GM23248 (cell line): ENCODE measurements around the gene PVALB.

Experiments
- EZH2 ChIP-seq: fragments of 200-600 bp; sonication (generic); IDR thresholded peaks from 2 replicates; pipeline ENCODE4 v1.6.1; 2018; ENCODE audit warnings: antibody characterized with exemption, mild to moderate bottlenecking; ENCODE audit not compliant: insufficient read depth, poor library complexity, severe bottlenecking
- EZH2phosphoT487 ChIP-seq: fragments of 200-600 bp; sonication (generic); IDR thresholded peaks from 2 replicates; pipeline ENCODE4 v1.6.1; 2018; ENCODE audit warnings: antibody characterized with exemption, moderate library complexity, mild to moderate bottlenecking, low read depth; ENCODE audit not compliant: insufficient read depth

- TF ChIP-seq EZH2phosphoT487 (no peak), EZH2 (no peak)
Observed at GRCh38 chr22:36803358-36803757, 13.5 kb downstream of the PVALB start.
